GM21360 (cell line): ENCODE results near the gene FIGN.

Experiments
- ATAC-seq: cut with Tn5 transposase; IDR thresholded peaks from one replicate; pipeline ENCODE4 v1.9.1; 2021; ENCODE audit warnings: mild to moderate bottlenecking, moderate library complexity; ENCODE audit not compliant: unreplicated experiment

Gene FIGN

GRCh38 chr2:163737563-163737962, 1.8 kb upstream of the FIGN start:
- ATAC-seq: no peak

- ATAC-seq: no peak
These were observed 1.3 kb upstream of the FIGN start for GRCh38 chr2:163737190-163737439.

- ATAC-seq: no peak
These were observed 803 bp upstream of the FIGN start for GRCh38 chr2:163736433-163737189.

GRCh38 chr2:163734881-163735684, 725 bp downstream of the FIGN start:
- ATAC-seq: no peak

- no peak for ATAC-seq
These were observed 1.4 kb downstream of the FIGN start for GRCh38 chr2:163734401-163734800.

DNA sequence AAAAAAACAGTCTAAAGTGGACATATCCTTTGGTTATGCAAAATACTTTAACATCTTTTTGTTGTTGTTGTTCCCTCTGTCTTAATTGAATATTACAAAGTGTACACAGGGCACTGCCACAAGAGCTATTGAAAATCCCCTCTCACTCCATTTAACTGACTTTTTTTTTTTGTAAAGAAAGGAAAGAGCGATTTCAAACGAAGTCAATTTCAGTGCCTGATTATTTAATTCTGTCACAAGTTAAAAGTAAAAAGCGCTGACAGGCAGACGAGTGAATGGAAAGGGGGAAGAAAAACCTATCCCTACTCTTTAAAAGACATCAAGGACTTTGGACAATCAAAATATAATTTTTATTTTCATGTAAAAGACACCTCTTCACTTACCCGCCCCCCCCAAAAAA, 1.9 kb downstream of the FIGN start:
- ATAC-seq: no peak

DNA sequence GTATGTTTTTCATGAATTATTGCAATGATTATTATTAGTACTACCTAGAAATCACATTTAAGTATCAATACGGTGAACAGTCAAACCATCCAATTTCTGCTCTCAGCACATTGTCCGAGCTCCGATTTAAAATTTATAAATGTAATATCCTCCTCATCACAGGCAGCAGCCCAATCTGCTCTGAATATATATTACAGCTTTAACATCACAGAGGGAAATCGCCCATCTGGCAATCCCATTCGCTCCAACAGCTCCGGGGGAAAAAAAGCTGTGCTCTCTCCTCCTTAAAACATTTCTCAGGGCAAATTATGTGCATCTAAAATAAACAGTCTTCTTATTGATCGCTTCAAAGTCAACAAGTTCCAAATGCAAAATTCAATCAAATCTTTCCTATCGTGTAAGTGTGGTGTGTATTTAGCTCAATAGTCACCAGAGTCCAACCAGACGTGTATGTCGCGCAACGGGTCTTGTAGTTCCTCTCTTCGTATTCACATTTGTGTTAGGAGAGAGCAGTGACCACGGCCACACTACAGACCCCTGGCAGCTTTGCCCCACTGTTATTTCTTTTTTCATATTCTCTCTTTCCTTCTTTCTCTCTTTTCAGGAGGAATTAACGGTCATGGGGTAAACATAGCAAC, 2.4 kb downstream of the FIGN start:
- ATAC-seq: no peak

GRCh38 chr2:163732727-163733126, 3.1 kb downstream of the FIGN start:
- no peak for ATAC-seq

- no peak for ATAC-seq
These were observed 4.1 kb downstream of the FIGN start for GRCh38 chr2:163731735-163732134.

DNA sequence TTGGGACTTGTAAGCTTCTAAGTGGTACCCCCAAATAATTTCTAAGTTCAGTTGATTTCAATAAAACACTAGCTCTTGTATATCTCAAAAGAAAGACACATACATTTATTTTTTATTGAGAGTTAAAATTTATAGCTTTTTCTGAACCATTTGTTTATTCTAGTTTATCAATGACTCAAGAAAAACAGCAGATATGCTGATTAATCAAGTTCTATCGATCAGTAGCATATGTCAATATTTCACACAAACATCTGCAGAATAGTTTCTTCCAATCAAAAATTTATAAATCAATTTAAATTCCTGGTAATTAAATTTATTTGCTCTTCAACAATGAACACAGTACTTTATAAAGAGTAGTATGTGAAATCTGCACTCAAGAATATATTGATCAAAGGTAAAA, 5.3 kb downstream of the FIGN start:
- ATAC-seq: no peak

GRCh38 chr2:163729636-163730273, 6.1 kb downstream of the FIGN start:
- no peak for ATAC-seq

DNA sequence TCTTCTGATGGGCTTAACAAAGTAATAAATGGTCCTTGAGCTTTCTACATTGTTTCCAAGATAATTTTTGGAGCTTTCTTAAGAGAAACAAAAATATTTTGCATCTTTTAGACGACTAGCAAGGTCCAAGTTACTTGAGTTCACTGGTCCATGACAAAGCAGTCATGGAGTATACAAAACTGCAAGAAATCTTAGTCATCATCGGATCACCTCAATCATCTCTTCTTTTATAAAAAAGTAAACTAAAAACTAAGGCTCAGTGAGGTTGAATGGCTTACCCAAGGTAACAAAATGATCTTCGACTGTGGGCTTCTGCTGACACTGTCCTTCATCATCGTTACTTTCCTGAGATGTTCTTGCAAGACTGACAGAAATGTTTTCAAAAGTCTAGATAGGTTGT, 11.9 kb downstream of the FIGN start:
- no peak for ATAC-seq

- no peak for ATAC-seq
These were observed 12.5 kb downstream of the FIGN start for GRCh38 chr2:163723348-163723747.

- ATAC-seq: no peak
These were observed 16.5 kb downstream of the FIGN start for GRCh38 chr2:163719331-163719730.

GRCh38 chr2:163717993-163718680, 17.7 kb downstream of the FIGN start:
- no peak for ATAC-seq

DNA sequence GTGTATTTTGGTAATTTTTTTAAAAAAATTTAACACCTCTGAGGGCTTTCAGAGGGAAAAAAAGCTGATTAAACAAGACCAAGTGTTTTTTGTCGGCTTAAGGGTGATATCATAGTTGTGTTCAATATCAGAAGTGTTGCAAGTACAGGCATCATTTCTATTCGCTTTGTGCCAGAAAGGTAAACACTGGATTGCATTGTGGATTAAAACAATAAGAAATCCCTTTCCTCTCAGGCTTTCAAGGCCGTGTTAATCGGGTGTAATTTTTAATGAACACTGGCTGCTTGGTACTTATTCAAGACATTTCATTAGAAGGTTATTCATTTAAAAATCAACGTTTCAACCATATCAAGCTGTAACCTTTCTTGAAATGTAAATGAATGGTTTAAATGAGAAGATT, 18.3 kb downstream of the FIGN start:
- ATAC-seq: no peak

DNA sequence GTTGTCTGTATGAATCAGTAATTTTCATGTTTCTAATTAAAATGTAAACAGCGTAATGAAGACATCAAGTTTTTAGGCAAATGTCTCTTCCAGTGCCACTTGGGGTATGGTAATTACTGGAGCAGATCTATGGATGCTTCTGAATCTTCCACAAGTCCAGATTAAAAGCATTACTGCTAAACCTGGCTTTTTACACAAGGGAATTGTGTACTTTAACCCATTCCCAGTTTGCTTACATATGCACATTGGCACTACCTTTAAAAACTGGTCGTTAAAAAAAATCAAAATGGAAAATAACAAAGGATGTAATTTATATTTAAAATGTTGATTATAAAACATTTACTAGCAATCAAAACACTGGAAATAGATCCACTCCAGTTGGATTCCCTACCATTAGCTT, 19.7 kb downstream of the FIGN start:
- ATAC-seq: no peak

DNA sequence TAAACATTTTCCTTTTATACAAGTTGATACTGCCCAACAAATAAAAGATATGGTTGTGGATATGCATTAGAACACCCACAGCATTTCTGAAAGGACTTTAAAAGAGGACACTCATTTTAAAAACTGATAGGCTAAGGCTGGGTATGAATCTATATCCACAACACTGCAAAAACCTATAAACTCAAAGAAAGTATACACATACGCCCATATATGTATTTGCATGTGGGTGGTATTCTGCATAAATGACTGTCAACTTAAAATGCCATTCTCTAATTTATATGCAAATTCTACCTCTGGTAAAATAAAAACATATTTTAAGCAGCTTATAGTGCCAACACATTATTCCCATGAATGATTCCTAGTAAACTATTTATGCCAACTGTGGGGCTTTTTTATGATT, 20.1 kb downstream of the FIGN start:
- no peak for ATAC-seq

GRCh38 chr2:163715199-163715598, 20.6 kb downstream of the FIGN start:
- ATAC-seq: no peak

GRCh38 chr2:163713534-163714311, 22.1 kb downstream of the FIGN start:
- ATAC-seq: no peak
